Activated CD4-positive, alpha-beta T cell treated with anti-CD3 and anti-CD28 coated beads for 36 hours (primary cell): ENCODE results near the gene TWF1. TPM values are rescaled to one million over a fixed set of nuclear protein-coding genes. Genes with fewer than 3 reads are reported as not detected.
A peak's percentile ranks its signal among the peaks of the same experiment; 100 is the strongest.
"Not testable (repeated sequence)": the region's sequence is repeated elsewhere in the genome, so short reads cannot be mapped to it uniquely, and the experiment has no call there.

Experiments used
- ATAC-seq: fragments of 200-7000 bp; cut with Tn5 transposase; one replicate; pipeline ENCODE4 v1.10.0; 2021; ENCODE audit warnings: mild to moderate bottlenecking, moderate library complexity
- CTCF ChIA-PET: fragments of 350-600 bp; sonication (Branson Sonifier 250); formaldehyde crosslinking; loops from one replicate; lab custom pipeline; 2021; ENCODE audit warnings: antibody characterized with exemption; lab: Charles Lee
- POLR2A ChIA-PET: fragments of 350-600 bp; sonication (Branson Sonifier 250); formaldehyde crosslinking; loops from one replicate; lab custom pipeline; 2021; ENCODE audit warnings: antibody characterized with exemption, inconsistent platforms; lab: Charles Lee
- DNase-seq: peaks from one replicate; pipeline ENCODE4 v3.0.0-alpha.2; 2020
- H3K27ac Mint-ChIP-seq: one replicate; pipeline ENCODE4 v1.8.0; 2021; ENCODE audit warnings: mixed read lengths
- H3K27me3 Mint-ChIP-seq: one replicate; pipeline ENCODE4 v1.8.0; 2021; ENCODE audit warnings: mixed read lengths
- H3K36me3 Mint-ChIP-seq: one replicate; pipeline ENCODE4 v1.8.0; 2021; ENCODE audit warnings: low read depth, mixed read lengths
- H3K4me1 Mint-ChIP-seq: one replicate; pipeline ENCODE4 v1.8.0; 2021; ENCODE audit warnings: mixed read lengths
- H3K4me3 Mint-ChIP-seq: one replicate; pipeline ENCODE4 v1.8.0; 2021; ENCODE audit warnings: mild to moderate bottlenecking, moderate library complexity, mixed read lengths
- H3K9me3 Mint-ChIP-seq: one replicate; pipeline ENCODE4 v1.8.0; 2021; ENCODE audit warnings: low read depth, mixed read lengths
- intact Hi-C, 2 experiments: fragments of 100-400 bp; cut with DNase I in 1 of 2; cut with micrococcal nuclease in 1 of 2; formaldehyde crosslinking; loops; one replicate each; pipeline versions ENCODE4 v1.14.2 to v1.15.1; 2022 to 2024; cut with DNase I, micrococcal nuclease
- total RNA-seq, 2 experiments: library from RNA; stranded (reverse); gene quantifications; one replicate each; pipeline ENCODE4 v1.2.3, GENCODE V29; 2021

TWF1 gene
- total RNA-seq, 2 experiments from 2014 or later = 15.5 to 17.4 TPM

GRCh38 chr12:43761500-43761899 is 44.6 kb downstream of the TWF1 start:
- DNase-seq (no peak), ATAC-seq (no peak)
- Mint-ChIP-seq H3K36me3 (peaks cover 37% of the 10 kb centered on the region), H3K9me3 (no peaks in the 10 kb centered on the region), H3K27me3 (no peaks in the 10 kb centered on the region), H3K4me3 (peak overlapping the region; percentile 50), H3K27ac (peak overlapping the region; percentile 30), H3K4me1 (peaks cover 53% of the 10 kb centered on the region)
- ChIA-PET POLR2A (interaction anchor here (0.6 to 1.1 kb wide), 3 partner anchors 40 to 1076 kb away, joined by 3 to 5 read pairs (median 3); partner anchors contain the start of gene TWF1), CTCF (interaction anchor here (2.1 kb wide), 1 partner anchor 121 kb away, joined by 8 read pairs; no protein-coding TSS in a partner anchor)
- intact Hi-C loops = no loop called here

DNA sequence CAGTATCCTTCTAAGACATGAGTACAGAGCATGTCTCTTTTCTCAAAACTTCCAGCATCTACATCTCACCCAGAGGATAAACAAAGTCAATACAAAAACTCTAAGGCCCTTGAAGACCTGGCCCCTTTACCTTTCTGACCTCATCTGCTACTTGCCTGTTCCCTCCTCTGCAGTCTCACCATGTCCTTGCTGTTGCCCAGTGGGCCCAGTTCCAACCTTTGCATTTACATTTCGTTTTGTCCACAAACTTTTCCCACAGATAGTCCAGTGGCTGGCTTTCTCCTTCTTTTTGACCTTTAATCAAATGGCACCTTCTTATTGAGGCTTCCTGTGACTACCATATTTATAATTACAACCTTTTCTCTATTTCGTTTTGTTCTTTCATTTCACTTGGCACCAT is 45.7 kb downstream of the TWF1 start:
- H3K36me3 Mint-ChIP-seq = peaks cover 47% of the 10 kb centered on the region
- peak overlapping the region; percentile 95 for H3K4me3 Mint-ChIP-seq
- ChIA-PET POLR2A (interaction anchor here (0.7 to 1.1 kb wide), 2 partner anchors 46 to 311 kb away, joined by 3 to 6 read pairs; partner anchors contain the start of gene TWF1), CTCF (interaction anchor here (1.2 kb wide), 1 partner anchor 17 kb away, joined by 3 read pairs; no protein-coding TSS in a partner anchor)
- intact Hi-C loops = no loop called here
- ATAC-seq = no peak
- peaks cover 62% of the 10 kb centered on the region for H3K4me1 Mint-ChIP-seq
- no peak for DNase-seq
- H3K27me3 Mint-ChIP-seq = no peaks in the 10 kb centered on the region
- H3K9me3 Mint-ChIP-seq = no peaks in the 10 kb centered on the region
- peak overlapping the region; percentile 79 for H3K27ac Mint-ChIP-seq

GRCh38 chr12:43758728-43759563 is 47.2 kb downstream of the TWF1 start, which contains the start of the genes IRAK4 and PUS7L:
TSS of gene IRAK4 (plus strand) at chr12:43758951. CDS start at chr12:43768112, 9,161 bp downstream.
TSS of gene PUS7L (minus strand) at chr12:43758790. CDS start at chr12:43755245, 3,545 bp downstream.
- peak; percentile 94 for ATAC-seq

DNA sequence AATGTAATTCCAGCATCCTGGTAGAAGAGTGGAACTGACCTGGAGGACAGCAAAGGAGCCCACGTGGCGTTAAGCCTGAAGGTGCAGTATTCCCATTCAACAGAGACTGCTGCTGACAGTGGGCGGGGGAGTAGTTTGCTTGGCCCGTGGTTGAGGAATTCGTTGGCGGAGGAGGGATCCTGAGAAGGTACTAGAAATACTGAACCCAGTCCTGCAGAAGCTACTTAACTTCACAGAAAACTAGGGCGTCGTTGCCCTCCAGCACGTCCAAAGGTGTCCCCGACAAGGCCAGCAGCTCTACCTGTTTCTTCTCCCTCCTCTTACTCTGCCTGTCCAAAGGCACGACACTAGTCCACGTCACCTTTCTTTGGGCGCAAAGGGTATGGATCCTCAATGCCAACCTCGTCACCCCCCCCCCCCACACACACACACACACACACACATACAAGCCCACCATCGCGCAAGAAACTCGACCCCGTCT is 47.8 kb downstream of the TWF1 start:
- intact Hi-C loops = loop anchor here (1.0 to 10.0 kb wide), 5 partner anchors 28 to 1519 kb away; partner anchors contain the start of genes TWF1 (in 2 of the 2) and YAF2 (in 1 of the 2)
- DNase-seq (peak; percentile 43), ATAC-seq (peak; percentile 12)
- Mint-ChIP-seq H3K27me3 (no peaks in the 10 kb centered on the region), H3K27ac (peak overlapping the region; percentile 99), H3K36me3 (peaks cover 55% of the 10 kb centered on the region), H3K4me3 (peak overlapping the region; percentile 95), H3K9me3 (no peaks in the 10 kb centered on the region), H3K4me1 (peaks cover 68% of the 10 kb centered on the region)
- CTCF ChIA-PET = interaction anchor here (0.6 to 1.2 kb wide), 3 partner anchors 10 to 125 kb away, joined by 3 to 4 read pairs (median 4); no protein-coding TSS in a partner anchor
- POLR2A ChIA-PET = interaction anchor here (1.6 kb wide), 1 partner anchor 48 kb away, joined by 7 read pairs; the partner anchor contains the start of gene TWF1

More at GRCh38 chr12:43758728-43759563, 47.2 kb downstream of the TWF1 start, which contains the start of the genes IRAK4 and PUS7L:
- H3K9me3 Mint-ChIP-seq = no peaks in the 10 kb centered on the region
- H3K4me1 Mint-ChIP-seq = peaks cover 66% of the 10 kb centered on the region
- peak; percentile 97 for DNase-seq
- CTCF ChIA-PET = interaction anchor here (0.6 to 1.2 kb wide), 9 partner anchors 11 to 993 kb away, joined by 3 to 8 read pairs (median 3); no protein-coding TSS in a partner anchor
- H3K4me3 Mint-ChIP-seq = peak within 1 kb of the TSS; percentile 95
- no peaks in the 10 kb centered on the region for H3K27me3 Mint-ChIP-seq
- POLR2A ChIA-PET = interaction anchor here (1.6 kb wide), 1 partner anchor 47 kb away, joined by 7 read pairs; the partner anchor contains the start of gene TWF1
- intact Hi-C loops = loop anchor here (1.0 to 10.0 kb wide), 6 partner anchors 29 to 1520 kb away; partner anchors contain the start of genes TWF1 (in 2 of the 2), TMEM117 (in 1 of the 2) and YAF2 (in 1 of the 2)
- H3K27ac Mint-ChIP-seq = peak within 1 kb of the TSS; percentile 99
- H3K36me3 Mint-ChIP-seq = peaks cover 53% of the 10 kb centered on the region

DNA sequence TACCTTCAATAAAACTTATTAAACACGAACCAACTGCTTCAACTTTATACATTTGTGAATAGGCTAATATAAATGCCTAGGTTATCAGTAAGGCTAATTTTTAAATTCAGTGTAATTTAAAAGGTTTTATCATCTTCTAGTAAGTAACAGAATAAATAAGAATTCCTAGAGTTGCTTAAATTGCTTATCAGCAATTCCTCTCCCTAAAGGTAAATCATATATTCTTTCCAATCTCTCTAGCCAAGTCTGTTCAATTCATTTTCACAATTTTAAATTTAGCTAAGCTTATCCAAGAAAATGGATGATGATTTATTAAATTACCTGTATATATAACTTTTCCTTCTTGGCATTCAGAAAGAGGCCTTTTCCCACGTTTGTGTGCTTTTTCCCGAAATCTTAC is 52.1 kb downstream of the TWF1 start:
- Mint-ChIP-seq H3K36me3 (peaks cover 59% of the 10 kb centered on the region), H3K27ac (no peak overlapping the region)
- DNase-seq = no peak

DNA sequence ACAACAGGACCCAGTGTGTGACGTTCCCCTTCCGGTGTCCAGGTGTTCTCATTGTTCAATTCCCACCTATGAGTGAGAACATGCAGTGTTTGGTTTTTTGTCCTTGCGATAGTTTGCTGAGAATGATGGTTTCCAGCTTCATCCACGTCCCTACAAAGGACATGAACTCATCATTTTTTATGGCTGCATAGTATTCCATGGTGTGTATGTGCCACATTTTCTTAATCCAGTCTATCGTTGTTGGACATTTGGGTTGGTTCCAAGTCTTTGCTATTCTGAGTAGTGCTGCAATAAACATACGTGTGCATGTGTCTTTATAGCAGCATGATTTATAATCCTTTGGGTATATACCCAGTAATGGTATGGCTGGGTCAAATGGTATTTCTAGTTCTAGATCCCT is 54.8 kb downstream of the TWF1 start:
- H3K36me3 Mint-ChIP-seq = peaks cover 51% of the 10 kb centered on the region
- DNase-seq, POLR2A ChIA-PET, H3K9me3 Mint-ChIP-seq, H3K27ac Mint-ChIP-seq, H3K27me3 Mint-ChIP-seq, CTCF ChIA-PET, ATAC-seq, H3K4me3 Mint-ChIP-seq: not testable (repeated sequence)
- peaks cover 30% of the 10 kb centered on the region for H3K4me1 Mint-ChIP-seq
- intact Hi-C loops = loop anchor here in 1 of 2 experiments (10.0 kb wide), 1 partner anchor 1267 kb away; no protein-coding TSS in a partner anchor

More for the DNA sequence above, 52.1 kb downstream of the TWF1 start:
- Mint-ChIP-seq H3K27me3 (no peaks in the 10 kb centered on the region), H3K9me3 (no peaks in the 10 kb centered on the region), H3K4me1 (peaks cover 47% of the 10 kb centered on the region), H3K4me3 (no peak overlapping the region)
- intact Hi-C loops = loop anchor here in 1 of 2 experiments (10.0 kb wide), 1 partner anchor 1269 kb away; no protein-coding TSS in a partner anchor
- ChIA-PET POLR2A (no interaction called here), CTCF (interaction anchor here (0.9 kb wide), 1 partner anchor 25 kb away, joined by 3 read pairs; no protein-coding TSS in a partner anchor)
- no peak for ATAC-seq

DNA sequence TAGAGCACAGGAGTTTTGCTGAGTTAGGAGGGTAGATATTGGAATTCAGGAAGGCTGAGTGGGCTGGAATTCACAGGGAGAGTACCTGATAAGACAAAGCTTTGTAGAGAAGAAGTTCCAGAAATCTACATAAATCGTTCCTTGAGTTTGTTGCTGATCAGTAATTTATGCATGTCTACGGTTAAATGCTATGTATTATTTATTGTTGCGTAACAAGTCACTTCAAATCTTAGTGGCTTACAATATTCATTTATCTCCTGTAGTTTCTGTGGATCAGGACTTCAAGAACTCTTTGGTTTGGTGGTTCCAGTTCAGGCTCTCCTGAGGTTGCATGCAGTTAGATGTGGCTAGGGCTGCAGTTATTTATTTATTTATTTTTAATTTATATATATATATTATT is 55.3 kb downstream of the TWF1 start:
- ChIA-PET POLR2A (no interaction called here), CTCF (no interaction called here)
- intact Hi-C loops = loop anchor here in 1 of 2 experiments (10.0 kb wide), 1 partner anchor 1266 kb away; no protein-coding TSS in a partner anchor
- H3K27me3 Mint-ChIP-seq = no peaks in the 10 kb centered on the region
- H3K9me3 Mint-ChIP-seq = no peaks in the 10 kb centered on the region
- ATAC-seq = no peak
- DNase-seq = no peak
- peaks cover 25% of the 10 kb centered on the region for H3K4me1 Mint-ChIP-seq
- no peak overlapping the region for H3K4me3 Mint-ChIP-seq
- no peak overlapping the region for H3K27ac Mint-ChIP-seq
- peaks cover 47% of the 10 kb centered on the region for H3K36me3 Mint-ChIP-seq

GRCh38 chr12:43749016-43749415 is 57.1 kb downstream of the TWF1 start:
- Mint-ChIP-seq H3K4me3 (no peak overlapping the region), H3K4me1 (peaks cover 14% of the 10 kb centered on the region), H3K9me3 (no peaks in the 10 kb centered on the region), H3K27me3 (no peaks in the 10 kb centered on the region), H3K36me3 (peaks cover 43% of the 10 kb centered on the region), H3K27ac (no peak overlapping the region)
- ChIA-PET CTCF (no interaction called here), POLR2A (interaction anchor here (0.6 kb wide), 1 partner anchor 84 kb away, joined by 4 read pairs; no protein-coding TSS in a partner anchor)
- DNase-seq (no peak), ATAC-seq (no peak)
- intact Hi-C loops = no loop called here

DNA sequence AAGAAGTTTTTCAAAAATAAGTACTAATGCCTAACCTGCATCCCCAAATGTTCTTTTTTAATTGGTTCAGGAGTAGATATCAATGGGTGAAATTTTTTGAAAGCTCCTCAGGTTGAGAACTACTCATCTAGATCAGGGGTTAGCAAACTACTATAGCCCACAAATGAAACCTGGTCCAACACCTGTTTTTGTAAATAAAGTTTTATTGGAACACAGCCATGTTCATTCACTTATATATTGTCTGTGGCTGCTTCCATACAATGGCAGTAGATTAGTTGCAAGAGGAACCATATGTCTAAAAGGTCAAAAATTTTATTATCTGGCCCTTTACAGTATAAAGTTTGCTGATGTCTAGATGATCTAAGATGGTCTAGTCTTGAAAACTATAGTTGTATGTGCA is 61.3 kb downstream of the TWF1 start:
- ATAC-seq (no peak), DNase-seq (no peak)
- intact Hi-C loops = no loop called here
- H3K36me3 Mint-ChIP-seq = peaks cover 29% of the 10 kb centered on the region
- H3K9me3 Mint-ChIP-seq = no peaks in the 10 kb centered on the region
- H3K4me1 Mint-ChIP-seq = peaks cover 2% of the 10 kb centered on the region
- H3K27me3 Mint-ChIP-seq = no peaks in the 10 kb centered on the region
- H3K27ac Mint-ChIP-seq = no peak overlapping the region
- ChIA-PET CTCF (no interaction called here), POLR2A (no interaction called here)
- H3K4me3 Mint-ChIP-seq = no peak overlapping the region
